H9 (cell line): ENCODE results near the gene MUC5AC. TPM values are rescaled to one million over a fixed set of nuclear protein-coding genes. Genes with fewer than 3 reads are reported as not detected.

ENCODE experiments used
- DNase-seq: peaks from one replicate; pipeline ENCODE4 v3.0.0-alpha.2; 2017
- H2AFZ ChIP-seq: one replicate; pipeline ENCODE4 v1.6.1; 2013; ENCODE audit warnings: mild to moderate bottlenecking, low read length, control low read depth, moderate library complexity
- H2AK5ac ChIP-seq: 2 replicates; pipeline ENCODE4 v1.6.1; 2013; ENCODE audit warnings: low read length, control low read depth, mixed read lengths; ENCODE audit not compliant: insufficient read length
- H2BK120ac ChIP-seq: one replicate; pipeline ENCODE4 v1.6.1; 2013; ENCODE audit warnings: low read depth, mild to moderate bottlenecking, low read length, control low read depth, inconsistent platforms; ENCODE audit not compliant: poor library complexity, severe bottlenecking
- H2BK12ac ChIP-seq: 2 replicates; pipeline ENCODE4 v1.6.1; 2013; ENCODE audit warnings: low read length, control low read depth, mixed read lengths, low read depth; ENCODE audit not compliant: insufficient read length
- H2BK15ac ChIP-seq: 2 replicates; pipeline ENCODE4 v1.6.1; 2013; ENCODE audit warnings: low read depth, low read length, control low read depth
- H2BK20ac ChIP-seq: one replicate; pipeline ENCODE4 v1.6.1; 2013; ENCODE audit warnings: low read depth, mild to moderate bottlenecking, low read length, control low read depth, inconsistent platforms; ENCODE audit not compliant: poor library complexity, severe bottlenecking
- H2BK5ac ChIP-seq: 2 replicates; pipeline ENCODE4 v1.6.1; 2013; ENCODE audit warnings: low read length, control low read depth, mixed read lengths; ENCODE audit not compliant: insufficient read length
- H3K14ac ChIP-seq: 2 replicates; pipeline ENCODE4 v1.6.1; 2013; ENCODE audit warnings: low read length, control low read depth; ENCODE audit not compliant: insufficient read depth
- H3K18ac ChIP-seq: 2 replicates; pipeline ENCODE4 v1.6.1; 2013; ENCODE audit warnings: low read depth, mild to moderate bottlenecking, mixed read lengths, low read length, control low read depth; ENCODE audit not compliant: insufficient read length
- H3K23ac ChIP-seq: 2 replicates; pipeline ENCODE4 v1.6.1; 2013; ENCODE audit warnings: low read length, control low read depth, mixed read lengths, low read depth; ENCODE audit not compliant: insufficient read length
- H3K23me2 ChIP-seq: 2 replicates; pipeline ENCODE4 v1.6.1; 2013; ENCODE audit warnings: low read depth, mild to moderate bottlenecking, mixed read lengths, low read length, control low read depth; ENCODE audit not compliant: insufficient read length, poor library complexity, severe bottlenecking
- H3K27ac ChIP-seq: 2 replicates; pipeline ENCODE4 v1.5.1; 2013; ENCODE audit warnings: low read length, control low read depth, mixed read lengths, low read depth; ENCODE audit not compliant: insufficient read length
- H3K27me3 ChIP-seq: 2 replicates; pipeline ENCODE4 v1.6.1; 2013; ENCODE audit warnings: low read length, control low read depth, inconsistent platforms; ENCODE audit not compliant: insufficient read depth
- H3K4ac ChIP-seq: 2 replicates; pipeline ENCODE4 v1.6.1; 2013; ENCODE audit warnings: low read depth, mild to moderate bottlenecking, control low read depth, inconsistent platforms, low read length, moderate library complexity
- H3K4me1 ChIP-seq: 2 replicates; pipeline ENCODE4 v1.6.1; 2013; ENCODE audit warnings: low read length, control low read depth, inconsistent platforms; ENCODE audit not compliant: insufficient read depth
- H3K4me2 ChIP-seq: 2 replicates; pipeline ENCODE4 v1.6.1; 2013; ENCODE audit warnings: low read length, control low read depth, mixed read lengths; ENCODE audit not compliant: insufficient read length, insufficient read depth
- H3K56ac ChIP-seq: 2 replicates; pipeline ENCODE4 v1.6.1; 2013; ENCODE audit warnings: low read depth, mild to moderate bottlenecking, mixed read lengths, low read length, control low read depth; ENCODE audit not compliant: insufficient read length
- H3K79me1 ChIP-seq: 2 replicates; pipeline ENCODE4 v1.6.1; 2013; ENCODE audit warnings: low read depth, mild to moderate bottlenecking, moderate library complexity, low read length, control low read depth, inconsistent platforms; ENCODE audit not compliant: insufficient read depth, poor library complexity, severe bottlenecking
- H3K79me2 ChIP-seq: 2 replicates; pipeline ENCODE4 v1.6.1; 2013; ENCODE audit warnings: low read length, control low read depth, inconsistent platforms; ENCODE audit not compliant: insufficient read depth
- H3K9ac ChIP-seq: 2 replicates; pipeline ENCODE4 v1.6.1; 2013; ENCODE audit warnings: low read length, control low read depth, mixed read lengths; ENCODE audit not compliant: insufficient read length; ENCODE audit errors: extremely low read depth
- H3K9me3 ChIP-seq: one replicate; pipeline ENCODE4 v1.6.1; 2013; ENCODE audit warnings: low read depth, low read length, inconsistent platforms; ENCODE audit not compliant: control insufficient read depth
- H3T11ph ChIP-seq: one replicate; pipeline ENCODE4 v1.6.1; 2013; ENCODE audit warnings: mild to moderate bottlenecking, low read length, control low read depth, inconsistent platforms
- H4K20me1 ChIP-seq: one replicate; pipeline ENCODE4 v1.6.1; 2013; ENCODE audit not compliant: control insufficient read depth, insufficient read length, insufficient read depth
- H4K5ac ChIP-seq: 2 replicates; pipeline ENCODE4 v1.6.1; 2013; ENCODE audit warnings: low read depth, mild to moderate bottlenecking, mixed read lengths, low read length, control low read depth; ENCODE audit not compliant: insufficient read length
- H4K8ac ChIP-seq: replicated peaks from 2 replicates; pipeline ENCODE4 v1.6.1; 2013; ENCODE audit warnings: low read length, control low read depth, mixed read lengths, low read depth; ENCODE audit not compliant: insufficient read length
- H4K91ac ChIP-seq: 2 replicates; pipeline ENCODE4 v1.6.1; 2013; ENCODE audit warnings: low read depth, mild to moderate bottlenecking, moderate library complexity, mixed read lengths, low read length, control low read depth; ENCODE audit not compliant: insufficient read length
- H3K27ac Mint-ChIP-seq, 3 experiments: 2 replicates in 2 of 3; 3 replicates in 1 of 3; pipeline ENCODE4 v1.8.0; 2020 to 2021; ENCODE audit warnings: mixed read lengths in 3 of 3, mild to moderate bottlenecking in 1 of 3, moderate library complexity in 1 of 3
- H3K27me3 Mint-ChIP-seq: 2 replicates; pipeline ENCODE4 v1.8.0; 2021; ENCODE audit warnings: low read depth, mild to moderate bottlenecking, moderate library complexity, mixed read lengths
- H3K36me3 Mint-ChIP-seq, 3 experiments: 2 replicates in 2 of 3; 3 replicates in 1 of 3; pipeline ENCODE4 v1.8.0; 2020 to 2021; ENCODE audit warnings: low read depth in 3 of 3, mixed read lengths in 3 of 3; ENCODE audit not compliant: insufficient read depth in 1 of 3
- H3K4me1 Mint-ChIP-seq, 2 experiments: 2 replicates each; pipeline ENCODE4 v1.8.0; 2020; ENCODE audit warnings: mixed read lengths in 2 of 2
- H3K4me3 Mint-ChIP-seq, 2 experiments: 2 replicates in 1 of 2; 3 replicates in 1 of 2; pipeline ENCODE4 v1.8.0; 2020 to 2021; ENCODE audit warnings: mild to moderate bottlenecking in 2 of 2, mixed read lengths in 2 of 2, moderate library complexity in 1 of 2
- H3K9me3 Mint-ChIP-seq, 2 experiments: 2 replicates in 1 of 2; 3 replicates in 1 of 2; pipeline ENCODE4 v1.8.0; 2020; ENCODE audit warnings: mild to moderate bottlenecking in 2 of 2, mixed read lengths in 2 of 2, moderate library complexity in 1 of 2
- WGBS: extraction: QIAGEN DNeasy Blood & Tissue Kit; methylation state at CpG from one replicate; pipeline ENCODE4 v1.1.7; 2013; ENCODE audit warnings: missing lambda C conversion rate, low lambda C conversion rate, mixed read lengths; ENCODE audit not compliant: insufficient read length; ENCODE audit errors: extremely low coverage; 5-methylcytosine and 5-hydroxymethylcytosine counted together
- total RNA-seq: library from RNA; stranded (reverse); gene quantifications from 2 replicates; pipeline ENCODE4 v1.2.1, GENCODE V29; 2021
- TF ChIP-seq, protein P1 (sequence below): fragments of 200-600 bp; sonication (generic); conservative IDR thresholded peaks from 3 replicates; pipeline ENCODE4 v1.8.0; 2021; ENCODE audit warnings: antibody characterized with exemption, mild to moderate bottlenecking

Gene MUC5AC
- total RNA-seq, 1 experiment from 2014 or later, result not detected

DNA sequence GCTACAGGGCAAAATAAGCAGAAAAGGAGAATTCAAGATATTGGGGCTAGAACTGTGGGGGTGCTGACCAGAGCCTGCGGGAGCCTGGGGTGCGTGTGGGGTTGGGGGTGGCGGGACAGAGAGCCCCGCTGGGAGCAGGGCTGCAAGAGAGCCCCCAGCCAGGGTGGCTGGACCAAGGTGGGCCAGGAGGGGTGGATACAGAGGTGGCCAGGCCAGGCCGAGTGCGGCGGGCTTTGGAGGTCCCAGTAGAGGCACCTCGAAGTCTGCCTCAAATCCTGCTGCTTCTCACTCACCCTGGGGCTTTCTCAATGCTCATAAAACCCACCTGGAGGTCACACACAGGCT, 48.2 kb downstream of the MUC5AC start:
- no peaks in the 10 kb centered on the region for H3K23me2 ChIP-seq
- H4K5ac ChIP-seq, result no peak overlapping the region
- H3K14ac ChIP-seq, result no peak overlapping the region
- H3K27ac ChIP-seq, result no peak overlapping the region
- H3K9me3 ChIP-seq, result peaks cover 8% of the 10 kb centered on the region
- no peak overlapping the region for H3K18ac ChIP-seq
- no peak overlapping the region for H4K8ac ChIP-seq
- no peak overlapping the region for H2BK5ac ChIP-seq
- no peak overlapping the region for H3T11ph ChIP-seq
- H2AFZ ChIP-seq, result no peak overlapping the region
- H3K9ac ChIP-seq, result no peak overlapping the region
- Mint-ChIP-seq H3K4me3 (no peak overlapping the region), H3K4me1 (no peaks in the 10 kb centered on the region), H3K36me3 (no peaks in the 10 kb centered on the region; a peak in 2 of 7 replicates), H3K27ac (0 out of 7 replicates have a peak overlapping the region, but pooled peaks of 1 of the 3 experiments have one; percentile 33), H3K27me3 (peaks cover 22% of the 10 kb centered on the region), H3K9me3 (peaks cover 17 to 18% of the 10 kb centered on the region in 2 experiments)
- H3K23ac ChIP-seq, result no peak overlapping the region
- no peak overlapping the region for H2AK5ac ChIP-seq
- no peaks in the 10 kb centered on the region for H3K79me1 ChIP-seq
- no peak overlapping the region for H3K56ac ChIP-seq
- no peak overlapping the region for H3K4ac ChIP-seq
- no peak overlapping the region for H2BK20ac ChIP-seq
- H3K79me2 ChIP-seq, result no peaks in the 10 kb centered on the region
- no peak overlapping the region for H2BK120ac ChIP-seq
- WGBS, result no CpG with 5 or more reads among the region's 8 CpGs
- H3K27me3 ChIP-seq, result no peaks in the 10 kb centered on the region
- DNase-seq, result peak; percentile 15
- TF ChIP-seq, protein P1, sequence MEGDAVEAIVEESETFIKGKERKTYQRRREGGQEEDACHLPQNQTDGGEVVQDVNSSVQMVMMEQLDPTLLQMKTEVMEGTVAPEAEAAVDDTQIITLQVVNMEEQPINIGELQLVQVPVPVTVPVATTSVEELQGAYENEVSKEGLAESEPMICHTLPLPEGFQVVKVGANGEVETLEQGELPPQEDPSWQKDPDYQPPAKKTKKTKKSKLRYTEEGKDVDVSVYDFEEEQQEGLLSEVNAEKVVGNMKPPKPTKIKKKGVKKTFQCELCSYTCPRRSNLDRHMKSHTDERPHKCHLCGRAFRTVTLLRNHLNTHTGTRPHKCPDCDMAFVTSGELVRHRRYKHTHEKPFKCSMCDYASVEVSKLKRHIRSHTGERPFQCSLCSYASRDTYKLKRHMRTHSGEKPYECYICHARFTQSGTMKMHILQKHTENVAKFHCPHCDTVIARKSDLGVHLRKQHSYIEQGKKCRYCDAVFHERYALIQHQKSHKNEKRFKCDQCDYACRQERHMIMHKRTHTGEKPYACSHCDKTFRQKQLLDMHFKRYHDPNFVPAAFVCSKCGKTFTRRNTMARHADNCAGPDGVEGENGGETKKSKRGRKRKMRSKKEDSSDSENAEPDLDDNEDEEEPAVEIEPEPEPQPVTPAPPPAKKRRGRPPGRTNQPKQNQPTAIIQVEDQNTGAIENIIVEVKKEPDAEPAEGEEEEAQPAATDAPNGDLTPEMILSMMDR, result no peak
- no peak overlapping the region for H3K4me2 ChIP-seq
- H2BK12ac ChIP-seq, result no peak overlapping the region
- no peak overlapping the region for H4K91ac ChIP-seq
- no peaks in the 10 kb centered on the region for H4K20me1 ChIP-seq
- no peaks in the 10 kb centered on the region for H3K4me1 ChIP-seq
- H2BK15ac ChIP-seq, result no peak overlapping the region
